IMR-90 (cell line): ENCODE results near the gene HNRNPUL1. TPM values are rescaled to one million over a fixed set of nuclear protein-coding genes. Genes with fewer than 3 reads are reported as not detected.
"Not testable (repeated sequence)": the region's sequence is repeated elsewhere in the genome, so short reads cannot be mapped to it uniquely, and the experiment has no call there.

Source experiments
- ATAC-seq: fragments of 200-7000 bp; cut with Tn5 transposase; 2 replicates; pipeline ENCODE4 v1.9.1; 2020; ENCODE audit warnings: low read depth, mild to moderate bottlenecking, moderate library complexity
- BruUV-seq: library from RNA; stranded (reverse); fragments of 400-500 nt; replicated peaks from 2 replicates; lab custom pipeline; 2021; lab: Mats Ljungman, UMichigan
- CTCF ChIA-PET: fragments of 300-600 bp; formaldehyde crosslinking; extraction: SDS; loops from one replicate; lab custom pipeline; 2021; ENCODE audit warnings: antibody characterized with exemption; lab: Yijun Ruan, JAX
- POLR2A ChIA-PET: fragments of 300-600 bp; sonication (Branson Sonifier 250); formaldehyde crosslinking; loops from one replicate; lab custom pipeline; 2022; ENCODE audit warnings: antibody characterized with exemption; ENCODE audit not compliant: unreplicated experiment; lab: Charles Lee
- DNase-seq: peaks from one replicate; pipeline ENCODE4 v3.0.0; 2013
- H2AFZ ChIP-seq: replicated peaks from 2 replicates; pipeline ENCODE3; 2013; ENCODE audit warnings: low read length, mild to moderate bottlenecking; ENCODE audit not compliant: poor library complexity
- H2AK5ac ChIP-seq: 2 replicates; pipeline ENCODE4 v1.6.1; 2013; ENCODE audit warnings: low read depth, low read length, inconsistent platforms
- H2AK9ac ChIP-seq: replicated peaks from 2 replicates; pipeline ENCODE3; 2013; ENCODE audit warnings: mild to moderate bottlenecking, low read depth, low read length, moderate library complexity; ENCODE audit not compliant: poor library complexity
- H2BK120ac ChIP-seq: 2 replicates; pipeline ENCODE4 v1.6.1; 2013; ENCODE audit warnings: low read depth, low read length, inconsistent platforms
- H2BK15ac ChIP-seq: 3 replicates; pipeline ENCODE4 v1.6.1; 2013; ENCODE audit warnings: low read depth, low read length, inconsistent platforms
- H2BK20ac ChIP-seq: 2 replicates; pipeline ENCODE4 v1.6.1; 2013; ENCODE audit warnings: low read depth, mild to moderate bottlenecking, inconsistent platforms, low read length, moderate library complexity
- H2BK5ac ChIP-seq: 2 replicates; pipeline ENCODE4 v1.6.1; 2013; ENCODE audit warnings: mild to moderate bottlenecking, low read depth, low read length, inconsistent platforms; ENCODE audit not compliant: poor library complexity, severe bottlenecking
- H3K14ac ChIP-seq: replicated peaks from 2 replicates; pipeline ENCODE4 v1.6.1; 2013; ENCODE audit warnings: low read depth, low read length, inconsistent platforms
- H3K18ac ChIP-seq: 2 replicates; pipeline ENCODE4 v1.6.1; 2013; ENCODE audit warnings: low read depth, low read length, control low read depth
- H3K23ac ChIP-seq: 2 replicates; pipeline ENCODE4 v1.6.1; 2013; ENCODE audit warnings: low read depth, low read length, inconsistent platforms
- H3K27ac ChIP-seq: 2 replicates; pipeline ENCODE4 v1.5.1; 2013; ENCODE audit warnings: mild to moderate bottlenecking, control low read depth, low read length; ENCODE audit not compliant: insufficient read depth
- H3K27me3 ChIP-seq: 2 replicates; pipeline ENCODE4 v1.6.1; 2013; ENCODE audit warnings: low read length; ENCODE audit not compliant: control insufficient read depth, insufficient read depth
- H3K36me3 ChIP-seq: 2 replicates; pipeline ENCODE4 v1.6.1; 2013; ENCODE audit warnings: low read length, mixed read lengths; ENCODE audit not compliant: control insufficient read depth, insufficient read depth
- H3K4ac ChIP-seq: 2 replicates; pipeline ENCODE4 v1.6.1; 2013; ENCODE audit warnings: low read depth, low read length, inconsistent platforms
- H3K4me1 ChIP-seq: 2 replicates; pipeline ENCODE4 v1.6.1; 2013; ENCODE audit warnings: low read length, mixed read lengths; ENCODE audit not compliant: control insufficient read depth, insufficient read depth
- H3K4me2 ChIP-seq: 2 replicates; pipeline ENCODE4 v1.6.1; 2013; ENCODE audit warnings: low read depth, mild to moderate bottlenecking, control low read depth, low read length, moderate library complexity
- H3K4me3 ChIP-seq: 2 replicates; pipeline ENCODE4 v1.5.1; 2013; ENCODE audit warnings: low read depth, mild to moderate bottlenecking, control low read depth, low read length, moderate library complexity; ENCODE audit not compliant: insufficient read depth
- H3K56ac ChIP-seq: 2 replicates; pipeline ENCODE4 v1.6.1; 2013; ENCODE audit warnings: low read length, inconsistent platforms; ENCODE audit not compliant: insufficient read depth; ENCODE audit errors: extremely low read depth
- H3K79me1 ChIP-seq, 2 experiments: 2 replicates each; pipeline ENCODE4 v1.6.1; 2013; ENCODE audit warnings: low read length in 2 of 2, inconsistent platforms in 1 of 2, low read depth in 1 of 2
- H3K9ac ChIP-seq: 2 replicates; pipeline ENCODE4 v1.6.1; 2013; ENCODE audit warnings: low read depth, low read length, control low read depth
- H3K9me1 ChIP-seq: 2 replicates; pipeline ENCODE4 v1.6.1; 2013; ENCODE audit warnings: low read length, inconsistent platforms; ENCODE audit not compliant: insufficient read depth
- H3K9me3 ChIP-seq: 2 replicates; pipeline ENCODE4 v1.6.1; 2013; ENCODE audit warnings: low read length; ENCODE audit not compliant: control insufficient read depth, insufficient read depth
- H4K20me1 ChIP-seq: 2 replicates; pipeline ENCODE4 v1.6.1; 2013; ENCODE audit warnings: low read length, inconsistent platforms; ENCODE audit not compliant: insufficient read depth
- H4K5ac ChIP-seq: 2 replicates; pipeline ENCODE4 v1.6.1; 2013; ENCODE audit warnings: mild to moderate bottlenecking, low read depth, low read length, control low read depth
- H4K8ac ChIP-seq, 2 experiments: 2 replicates each; pipeline ENCODE4 v1.6.1; 2013; ENCODE audit warnings: low read depth in 2 of 2, low read length in 2 of 2, control low read depth in 1 of 2, inconsistent platforms in 1 of 2
- H4K91ac ChIP-seq: 2 replicates; pipeline ENCODE4 v1.6.1; 2013; ENCODE audit warnings: low read depth, low read length, inconsistent platforms; ENCODE audit not compliant: insufficient read depth
- RAD21 ChIP-seq: IDR thresholded peaks from 2 replicates; pipeline ENCODE4 v1.6.1; 2012; ENCODE audit warnings: low read length, improper control_type of control experiment
- WGBS, 2 experiments: methylation state at CpG; one replicate each; pipeline versions ENCODE4 v1.1.5 to v1.1.7; 2013; ENCODE audit warnings: missing lambda C conversion rate in 2 of 2; ENCODE audit not compliant: insufficient read length in 1 of 2; ENCODE audit errors: extremely low coverage in 2 of 2; 5-methylcytosine and 5-hydroxymethylcytosine counted together
- dilution Hi-C: fragments of 300-500 bp; cut with HindIII; formaldehyde crosslinking; loops from one replicate; pipeline ENCODE4 v1.14.3; 2018; ENCODE audit warnings: low sequenced_read_pairs; ENCODE audit not compliant: unreplicated experiment
- in situ Hi-C: fragments of 300-500 bp; cut with MboI; formaldehyde crosslinking; loops from 3 replicates; pipeline ENCODE4 v1.14.3; 2019; ENCODE audit warnings: low sequenced_read_pairs, inconsistent platforms, mixed read lengths
- intact Hi-C: fragments of 100-400 bp; cut with micrococcal nuclease; formaldehyde crosslinking; loops from 2 replicates; pipeline ENCODE4 v1.10.0; 2022
- polyA plus RNA-seq, 3 experiments: library from polyadenylated mRNA; depleted of rRNA; stranded (reverse); fragments of >200 nt; gene quantifications; 2 replicates each; pipeline ENCODE4 v1.2.3, GENCODE V29; 2012; ENCODE audit warnings: low replicate concordance in 1 of 3
- total RNA-seq: library from RNA; depleted of rRNA; stranded (reverse); fragments of >200 nt; gene quantifications from 2 replicates; pipeline ENCODE4 v1.2.3, GENCODE V29; 2012

HNRNPUL1 gene
- total and polyA plus RNA-seq, 2 of the 4 experiments (the other 2 are of a cell fraction): 50.7 to 67.3 TPM

- no peak overlapping the region for H2AK9ac ChIP-seq
- no peak overlapping the region for H2AK5ac ChIP-seq
- no peak overlapping the region for H3K56ac ChIP-seq
- no peak overlapping the region for H2BK5ac ChIP-seq
- peaks cover 25 to 61% of the 10 kb centered on the region in 2 experiments for H3K79me1 ChIP-seq
- ATAC-seq: no peak
- no peak overlapping the region for H3K9ac ChIP-seq
- BruUV-seq: no TSS peak
- no CpG with 5 or more reads among the region's 2 CpGs for WGBS, 2 experiments
- H3K36me3 ChIP-seq: peaks cover 46% of the 10 kb centered on the region
- no peaks in the 10 kb centered on the region for H3K27me3 ChIP-seq
- H3K9me1 ChIP-seq: no peaks in the 10 kb centered on the region; the same call in 1 of the 2 replicates
- peaks cover 46% of the 10 kb centered on the region for H4K20me1 ChIP-seq
- intact Hi-C loops (no loop called here), dilution Hi-C loops (no loop called here), in situ Hi-C loops (no loop called here)
- no peak overlapping the region for H4K91ac ChIP-seq
- H3K9me3 ChIP-seq: no peaks in the 10 kb centered on the region
- H3K4me1 ChIP-seq: no peaks in the 10 kb centered on the region
- TF ChIP-seq RAD21: no peak
- no peak overlapping the region for H2BK20ac ChIP-seq
- no peak overlapping the region for H4K5ac ChIP-seq
- H2BK120ac ChIP-seq: no peak overlapping the region
- H3K18ac ChIP-seq: no peak overlapping the region
- no peak overlapping the region for H3K14ac ChIP-seq
- no peak overlapping the region for H3K23ac ChIP-seq
- no peak overlapping the region for H3K27ac ChIP-seq
- DNase-seq: no peak
- H2AFZ ChIP-seq: no peak overlapping the region
- H3K4me3 ChIP-seq: no peak overlapping the region
- H3K4me2 ChIP-seq: no peak overlapping the region
- ChIA-PET CTCF (no interaction called here), POLR2A (no interaction called here)
- H4K8ac ChIP-seq: no peak overlapping the region
- H3K4ac ChIP-seq: no peak overlapping the region
- H2BK15ac ChIP-seq: no peak overlapping the region
Observed at GRCh38 chr19:41344162-41344561, 80.0 kb downstream of the HNRNPUL1 start.

GRCh38 chr19:41346916-41347315, 82.7 kb downstream of the HNRNPUL1 start:
- H3K27me3 ChIP-seq, H2AFZ ChIP-seq, H2BK20ac ChIP-seq, H3K9me3 ChIP-seq, H3K23ac ChIP-seq, H3K18ac ChIP-seq, H4K91ac ChIP-seq, H2BK15ac ChIP-seq, ATAC-seq, H3K4me1 ChIP-seq, H3K9me1 ChIP-seq, in situ Hi-C loops, H2AK9ac ChIP-seq, H2AK5ac ChIP-seq, H3K14ac ChIP-seq, DNase-seq, H2BK5ac ChIP-seq, H3K56ac ChIP-seq, H3K27ac ChIP-seq, H3K4ac ChIP-seq, H3K4me2 ChIP-seq, H2BK120ac ChIP-seq, dilution Hi-C loops, H4K8ac ChIP-seq, H3K9ac ChIP-seq, H4K5ac ChIP-seq, intact Hi-C loops, BruUV-seq, H3K4me3 ChIP-seq, CTCF ChIA-PET: not testable (repeated sequence)
- POLR2A ChIA-PET: interaction anchor here (0.6 kb wide), 1 partner anchor 513 kb away, joined by 7 read pairs; no protein-coding TSS in a partner anchor
- peaks cover 58% of the 10 kb centered on the region for H4K20me1 ChIP-seq
- H3K36me3 ChIP-seq: peaks cover 30% of the 10 kb centered on the region
- WGBS, 2 experiments: no CpG with 5 or more reads among the region's 9 CpGs
- peaks cover 31 to 72% of the 10 kb centered on the region in 2 experiments for H3K79me1 ChIP-seq
